GM19455 (cell line): ENCODE data around the gene KRT73.

Source experiments
- ATAC-seq: cut with Tn5 transposase; IDR thresholded peaks from one replicate; pipeline ENCODE4 v1.9.1; 2021; ENCODE audit not compliant: unreplicated experiment

The KRT73 gene

DNA sequence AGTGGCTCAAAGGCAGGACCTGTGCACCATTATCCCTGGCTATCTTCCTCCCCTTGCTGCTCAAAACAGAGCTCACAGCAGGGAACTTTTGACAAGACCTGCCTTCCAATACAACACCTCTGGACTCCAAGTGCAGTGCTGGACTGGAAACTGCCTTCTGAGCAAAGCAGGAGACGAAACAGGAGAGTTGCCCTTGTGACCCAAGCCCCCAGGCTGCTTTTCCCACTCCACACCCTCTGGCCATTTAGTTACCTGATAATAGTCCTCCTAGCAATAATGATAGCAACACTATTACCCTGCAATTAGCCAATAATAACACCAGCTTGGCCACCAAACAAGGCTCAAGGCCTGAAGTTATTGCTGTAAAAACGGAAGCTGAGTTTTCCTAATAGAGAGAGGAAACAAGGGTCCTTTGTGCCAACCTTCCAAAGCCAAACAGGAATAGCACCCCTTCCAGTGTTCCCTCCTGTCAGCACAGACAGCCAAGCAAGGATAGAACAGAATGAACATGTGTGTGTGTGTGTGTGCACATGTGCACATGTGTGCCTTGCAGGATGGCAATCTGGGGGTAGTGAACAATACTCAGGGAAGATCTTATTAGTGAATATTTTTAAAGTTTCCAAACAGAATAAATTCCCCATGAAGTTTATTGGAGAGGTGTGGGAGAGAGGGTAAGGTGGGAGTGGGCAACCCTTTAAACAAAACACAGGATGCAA, 9.2 kb upstream of the KRT73 start:
- ATAC-seq: no peak

GRCh38 chr12:52622349-52622748, 4.0 kb upstream of the KRT73 start:
- ATAC-seq: no peak

GRCh38 chr12:52618866-52619265, 507 bp upstream of the KRT73 start:
- ATAC-seq: no peak

- no peak for ATAC-seq
These were observed 965 bp downstream of the KRT73 start for GRCh38 chr12:52617403-52617785.

GRCh38 chr12:52616680-52617402, 1.5 kb downstream of the KRT73 start:
- no peak for ATAC-seq

- ATAC-seq: no peak
These were observed 2.4 kb downstream of the KRT73 start for GRCh38 chr12:52615912-52616311.

DNA sequence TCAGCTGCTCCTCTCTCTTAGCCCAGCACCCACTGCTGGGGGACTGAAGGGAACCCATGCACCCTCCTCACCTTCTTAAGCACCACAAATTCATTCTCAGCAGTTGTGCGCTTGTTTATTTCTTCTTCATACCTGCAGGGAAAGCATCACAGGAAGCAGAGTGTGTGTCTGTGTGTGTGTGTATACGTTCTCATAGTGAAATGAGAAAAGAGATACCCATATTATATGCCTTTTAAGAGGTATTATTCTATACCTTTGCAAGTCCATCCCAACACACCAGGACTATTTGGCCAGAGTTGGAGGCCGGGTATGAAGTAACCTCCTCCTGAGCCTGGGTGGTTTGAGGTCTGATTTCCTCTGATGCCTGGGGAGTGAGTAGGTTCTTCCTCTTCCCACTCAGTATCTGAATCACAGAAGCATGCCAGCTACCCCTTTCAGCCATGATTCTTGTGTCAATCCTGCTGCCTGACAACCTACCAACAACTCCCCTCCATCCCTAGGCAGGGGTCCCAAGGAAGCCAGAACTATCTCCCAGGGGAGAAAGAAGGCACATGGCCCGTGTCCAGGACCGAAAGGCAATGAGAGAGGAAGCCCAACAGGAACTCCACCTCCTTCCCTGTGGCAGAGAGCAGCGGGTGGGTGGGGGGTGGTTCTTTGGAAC, 3.0 kb downstream of the KRT73 start:
- ATAC-seq: no peak

DNA sequence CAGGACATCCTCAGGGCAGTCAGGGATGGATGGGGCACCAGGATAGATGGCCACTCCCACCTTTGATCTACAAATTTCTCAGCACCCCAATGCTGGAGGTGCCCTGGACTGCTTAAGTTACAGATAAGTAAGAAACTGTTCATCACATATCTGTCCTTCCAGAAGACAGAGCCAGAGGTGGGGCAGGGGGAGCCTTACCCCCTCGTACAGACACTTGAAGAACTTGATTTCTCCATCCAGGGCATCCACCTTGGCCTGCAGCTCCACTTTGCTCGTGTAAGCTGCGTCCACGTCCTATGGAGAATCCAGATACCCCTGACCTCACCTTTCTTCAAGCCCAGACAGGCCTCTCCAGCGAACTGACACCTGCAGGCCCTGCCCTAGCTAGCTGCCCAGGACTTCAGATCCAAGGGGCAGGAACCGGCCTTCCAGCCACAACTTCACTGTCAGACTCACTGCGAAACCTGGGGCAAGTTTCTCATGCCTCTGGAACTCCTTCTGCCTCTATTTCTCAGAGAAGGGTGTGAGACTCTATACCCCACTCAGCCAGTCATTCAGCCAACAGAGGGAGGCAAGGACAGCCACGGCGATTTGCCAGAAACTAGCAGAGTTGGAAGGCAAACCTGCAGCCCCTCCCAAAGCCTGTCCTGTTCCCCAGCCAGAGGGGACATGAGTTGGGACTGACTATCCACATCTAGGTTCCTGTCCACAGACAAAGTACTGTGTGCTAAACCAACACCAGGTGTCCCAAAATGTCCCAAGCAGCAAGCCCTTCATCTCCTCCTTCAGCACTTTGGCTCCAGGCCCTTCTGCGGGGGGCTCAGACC, 3.8 kb downstream of the KRT73 start:
- no peak for ATAC-seq

- ATAC-seq: no peak
These were observed 4.9 kb downstream of the KRT73 start for GRCh38 chr12:52613384-52614030.

DNA sequence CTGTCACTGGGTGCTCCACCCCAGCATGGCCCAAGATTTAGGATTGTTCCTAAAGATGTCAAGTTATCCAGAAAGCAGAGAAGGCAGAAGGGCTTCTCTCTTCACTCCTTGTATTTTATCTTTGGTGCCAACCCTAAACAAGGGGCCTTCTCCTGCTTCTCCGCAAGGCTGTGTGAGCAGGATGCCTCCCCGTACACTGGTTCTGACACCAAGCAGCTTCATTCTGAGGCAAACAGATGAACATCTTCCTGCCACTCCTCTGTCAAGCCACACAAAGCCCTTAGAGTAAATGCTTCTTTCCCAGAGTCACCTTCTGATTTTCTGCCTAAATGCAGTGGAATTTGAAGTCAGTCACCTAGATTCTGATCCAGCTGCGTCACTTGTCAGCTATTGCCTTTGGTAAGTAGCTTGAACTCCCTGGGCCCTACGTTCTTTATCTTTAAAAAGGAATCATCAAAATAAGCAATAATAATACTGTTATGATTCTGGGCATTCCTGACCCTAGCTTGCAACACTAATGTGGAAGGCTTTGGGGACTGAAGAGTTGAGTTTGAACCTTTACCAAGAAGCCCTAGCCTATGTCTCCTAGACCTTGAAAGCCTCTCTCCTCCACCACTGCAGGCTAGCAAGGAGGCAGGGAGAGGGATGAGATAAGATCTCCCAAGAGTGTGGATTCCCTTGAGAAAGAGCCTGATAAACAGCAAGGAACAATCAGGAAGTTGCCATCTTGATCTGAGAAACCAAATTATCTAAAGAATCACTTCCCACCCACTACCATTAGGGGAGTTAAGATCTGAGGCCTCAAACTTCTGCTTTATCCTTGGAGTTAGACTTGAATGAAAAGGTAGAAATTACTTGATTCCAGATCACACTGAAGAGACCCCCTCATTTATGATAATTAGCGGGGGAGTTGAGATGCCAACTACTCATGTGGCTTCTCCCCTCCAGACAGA, 5.7 kb downstream of the KRT73 start:
- no peak for ATAC-seq

- ATAC-seq: no peak
These were observed 7.3 kb downstream of the KRT73 start for GRCh38 chr12:52611080-52611468.

DNA sequence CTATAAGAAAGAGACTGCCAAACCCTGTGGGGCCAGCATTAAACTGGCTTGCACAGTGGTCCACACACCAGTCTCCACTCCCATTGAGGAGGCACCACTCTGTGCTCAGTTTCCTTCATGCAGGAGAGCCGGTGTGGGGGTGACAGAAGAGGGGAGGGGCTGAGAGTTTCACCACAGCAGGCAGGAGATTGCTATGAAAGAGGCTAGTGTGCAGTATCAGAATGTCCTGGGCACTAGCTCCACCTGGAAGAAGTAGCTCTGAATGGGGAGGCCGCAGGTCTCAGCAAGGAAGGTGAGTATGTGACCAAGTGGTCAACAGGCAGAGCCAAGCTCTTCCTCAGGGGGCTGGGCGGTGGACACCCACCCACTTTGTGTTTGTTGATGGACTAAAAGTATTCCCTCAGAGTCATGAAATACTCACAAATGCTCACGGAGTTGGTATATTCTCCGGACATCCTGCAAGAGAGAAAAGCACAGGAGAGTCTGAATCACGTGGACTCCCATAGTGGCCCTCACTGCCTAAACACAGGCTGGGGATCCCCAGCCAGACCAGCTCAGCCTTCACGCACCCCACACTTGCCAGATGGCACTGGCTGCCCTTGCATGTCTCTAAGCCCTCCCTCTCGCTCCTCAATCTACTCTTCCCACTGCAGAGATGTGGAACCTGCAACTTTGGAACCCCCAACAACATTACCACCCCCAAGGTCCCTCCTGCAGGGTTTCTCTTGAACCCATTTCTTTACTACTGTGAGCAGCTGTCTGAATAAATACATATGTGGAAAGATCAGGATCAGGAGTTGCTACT, 9.3 kb downstream of the KRT73 start:
- ATAC-seq: no peak

- no peak for ATAC-seq
These were observed 10.2 kb downstream of the KRT73 start for GRCh38 chr12:52608161-52608560.

GRCh38 chr12:52607314-52607713, 11.0 kb downstream of the KRT73 start:
- no peak for ATAC-seq

DNA sequence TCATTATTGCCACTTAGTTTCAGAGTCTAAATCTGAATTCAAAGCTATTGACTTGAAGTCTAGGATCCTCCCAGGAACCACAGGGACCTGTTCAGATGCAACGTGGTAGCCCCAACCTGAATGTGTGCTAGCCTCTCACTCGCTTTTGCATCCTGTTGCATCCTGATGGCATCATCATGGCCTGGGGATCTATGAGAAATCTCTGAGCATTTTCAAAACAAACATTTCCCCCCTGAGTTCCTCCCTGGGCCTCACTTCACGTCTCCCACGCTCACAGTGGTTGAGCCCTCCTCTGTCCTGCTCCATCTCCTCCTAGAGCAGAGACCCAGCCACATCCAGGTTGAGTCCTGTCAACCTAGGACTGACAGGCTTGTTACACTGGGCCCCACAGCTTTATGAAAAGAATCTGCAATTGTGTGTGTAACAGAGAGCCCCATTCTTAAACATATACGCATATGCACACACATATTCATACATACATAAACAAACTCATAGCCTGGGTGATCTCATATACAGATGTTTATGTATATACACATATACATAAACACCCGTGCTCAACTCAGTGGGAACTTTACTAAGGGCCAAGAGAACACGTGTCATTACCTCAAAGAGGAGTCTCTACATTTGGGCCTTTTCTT, 11.7 kb downstream of the KRT73 start:
- ATAC-seq: no peak

- no peak for ATAC-seq
These were observed 12.3 kb downstream of the KRT73 start for GRCh38 chr12:52606096-52606495.

DNA sequence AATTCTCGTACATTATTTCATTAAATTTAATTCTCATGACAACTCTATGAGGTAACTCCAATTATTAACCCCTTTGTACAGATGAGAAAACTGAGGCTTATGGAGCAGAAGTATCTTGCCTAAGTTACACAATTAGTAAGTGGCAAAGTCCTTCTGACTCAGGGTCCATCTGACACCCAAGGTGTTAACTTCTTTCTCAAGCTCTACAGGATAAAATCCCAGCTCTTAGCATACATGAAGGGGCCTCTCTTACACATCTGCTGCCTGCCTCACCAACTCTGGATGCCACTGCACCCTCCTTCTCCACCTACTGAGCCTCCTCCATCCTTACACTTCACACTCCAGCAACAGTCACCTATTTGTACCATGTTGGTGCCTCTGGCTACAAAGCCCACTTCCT, 12.8 kb downstream of the KRT73 start:
- ATAC-seq: no peak

DNA sequence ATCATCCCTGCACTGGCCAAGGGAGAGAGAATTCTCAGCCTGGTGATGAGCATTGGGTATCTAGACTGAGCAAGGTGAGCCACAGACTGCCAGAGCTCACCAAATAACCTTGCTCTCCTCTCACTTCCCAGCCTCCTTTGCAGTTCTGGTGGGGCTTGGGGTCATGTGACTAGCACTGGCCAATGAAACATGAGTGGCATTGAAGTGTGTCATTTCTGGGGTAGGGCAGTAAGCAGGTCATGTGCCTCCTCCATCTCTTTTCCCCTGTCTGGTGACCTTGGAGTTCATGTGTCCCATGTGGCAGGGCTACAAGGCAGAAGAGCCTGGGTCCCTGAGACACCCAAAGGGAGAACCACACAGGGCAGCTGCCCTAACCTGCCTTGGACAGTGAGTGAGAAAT, 13.5 kb downstream of the KRT73 start:
- no peak for ATAC-seq
